Neural crest cell (in vitro differentiated cells): ENCODE results near the gene THEM5. TPM values are rescaled to one million over a fixed set of nuclear protein-coding genes. Genes with fewer than 3 reads are reported as not detected.

Experiments used
- DNase-seq: peaks from one replicate; pipeline ENCODE4 v3.0.0; 2021; ENCODE audit warnings: low read depth, mixed read lengths, low spot score
- H3K27ac Mint-ChIP-seq: one replicate; pipeline ENCODE4 v1.8.0; 2021; ENCODE audit warnings: mild to moderate bottlenecking, mixed read lengths; ENCODE audit not compliant: unreplicated experiment
- H3K27me3 Mint-ChIP-seq: 2 replicates; pipeline ENCODE4 v1.8.0; 2021; ENCODE audit warnings: low read depth, mild to moderate bottlenecking, mixed read lengths
- H3K36me3 Mint-ChIP-seq: 2 replicates; pipeline ENCODE4 v1.8.0; 2021; ENCODE audit warnings: low read depth, mild to moderate bottlenecking, mixed read lengths
- H3K4me1 Mint-ChIP-seq: 2 replicates; pipeline ENCODE4 v1.8.0; 2021; ENCODE audit warnings: mixed read lengths
- H3K4me3 Mint-ChIP-seq: one replicate; pipeline ENCODE4 v1.8.0; 2021; ENCODE audit warnings: mild to moderate bottlenecking, mixed read lengths
- H3K9me3 Mint-ChIP-seq: 2 replicates; pipeline ENCODE4 v1.8.0; 2021; ENCODE audit warnings: mixed read lengths
- total RNA-seq: library from RNA; stranded (reverse); gene quantifications from 2 replicates; pipeline ENCODE4 v1.2.1, GENCODE V29; 2021
- TF ChIP-seq, protein P1 (sequence below): fragments of 200-600 bp; sonication (generic); conservative IDR thresholded peaks from 2 replicates; pipeline ENCODE4 v1.5.0; 2021; ENCODE audit warnings: antibody characterized with exemption, mild to moderate bottlenecking

The THEM5 gene
- total RNA-seq, 1 donor from 2014 or later = not detected

DNA sequence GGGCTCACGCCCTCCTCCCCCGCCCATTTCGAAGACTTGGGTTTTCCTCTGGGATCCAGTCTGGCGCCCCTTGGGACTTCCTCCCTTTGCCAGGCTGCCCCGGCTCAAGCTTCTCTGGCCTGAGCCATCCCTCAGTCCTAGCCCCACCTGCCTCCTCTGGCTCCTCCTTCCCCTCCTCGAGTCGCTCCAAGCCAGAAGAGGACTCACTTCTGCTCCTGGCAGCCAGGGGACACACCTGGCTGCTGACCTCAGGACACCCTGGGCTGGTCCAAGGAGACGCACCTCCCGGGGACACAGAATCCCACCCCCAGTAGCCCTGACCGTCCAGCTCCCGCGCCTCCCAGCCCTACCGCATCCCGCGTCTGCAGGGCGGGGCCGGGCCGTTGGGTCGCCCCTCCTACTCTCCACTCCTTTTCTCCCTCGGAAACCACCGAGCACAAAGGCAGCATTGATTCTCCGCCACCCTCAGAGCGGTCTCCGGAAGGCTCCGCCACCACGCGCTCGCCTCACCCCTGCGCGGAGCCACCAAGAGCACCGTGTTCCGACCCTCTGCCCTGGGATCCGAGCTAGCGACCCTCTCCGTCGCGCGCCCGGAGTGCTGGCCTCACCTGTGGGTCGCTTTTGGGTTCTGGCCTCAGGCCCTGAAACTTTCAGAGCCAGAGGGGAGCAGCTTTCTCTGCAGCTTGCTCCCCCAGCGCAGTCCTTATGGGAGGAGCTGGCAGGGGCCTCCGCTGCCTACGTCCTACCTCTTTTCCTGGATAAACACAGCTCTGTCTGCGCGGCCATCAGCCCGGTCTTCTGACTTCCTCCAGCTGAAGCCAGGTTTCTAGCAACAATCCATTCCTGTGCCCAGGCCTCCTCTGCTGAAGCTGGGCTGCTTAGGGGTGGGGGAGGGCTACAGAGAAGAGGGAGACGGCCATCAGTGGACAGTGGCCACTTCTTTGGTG is 13.8 kb downstream of the THEM5 start, which contains the start of gene C2CD4D:
TSS of gene C2CD4D (minus strand) at position 364 of the 947 bp plus-strand sequence. CDS start 831 bp downstream, outside the sequence.
- Mint-ChIP-seq H3K27ac (peak within 1 kb of the TSS; percentile 95), H3K9me3 (no peaks in the 10 kb centered on the region), H3K4me1 (peaks cover 29% of the 10 kb centered on the region), H3K4me3 (peak within 1 kb of the TSS; percentile 82), H3K27me3 (peaks cover 52% of the 10 kb centered on the region), H3K36me3 (no peaks in the 10 kb centered on the region)
- DNase-seq = peak; percentile 66
- TF ChIP-seq, protein P1, sequence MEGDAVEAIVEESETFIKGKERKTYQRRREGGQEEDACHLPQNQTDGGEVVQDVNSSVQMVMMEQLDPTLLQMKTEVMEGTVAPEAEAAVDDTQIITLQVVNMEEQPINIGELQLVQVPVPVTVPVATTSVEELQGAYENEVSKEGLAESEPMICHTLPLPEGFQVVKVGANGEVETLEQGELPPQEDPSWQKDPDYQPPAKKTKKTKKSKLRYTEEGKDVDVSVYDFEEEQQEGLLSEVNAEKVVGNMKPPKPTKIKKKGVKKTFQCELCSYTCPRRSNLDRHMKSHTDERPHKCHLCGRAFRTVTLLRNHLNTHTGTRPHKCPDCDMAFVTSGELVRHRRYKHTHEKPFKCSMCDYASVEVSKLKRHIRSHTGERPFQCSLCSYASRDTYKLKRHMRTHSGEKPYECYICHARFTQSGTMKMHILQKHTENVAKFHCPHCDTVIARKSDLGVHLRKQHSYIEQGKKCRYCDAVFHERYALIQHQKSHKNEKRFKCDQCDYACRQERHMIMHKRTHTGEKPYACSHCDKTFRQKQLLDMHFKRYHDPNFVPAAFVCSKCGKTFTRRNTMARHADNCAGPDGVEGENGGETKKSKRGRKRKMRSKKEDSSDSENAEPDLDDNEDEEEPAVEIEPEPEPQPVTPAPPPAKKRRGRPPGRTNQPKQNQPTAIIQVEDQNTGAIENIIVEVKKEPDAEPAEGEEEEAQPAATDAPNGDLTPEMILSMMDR = no peak

DNA sequence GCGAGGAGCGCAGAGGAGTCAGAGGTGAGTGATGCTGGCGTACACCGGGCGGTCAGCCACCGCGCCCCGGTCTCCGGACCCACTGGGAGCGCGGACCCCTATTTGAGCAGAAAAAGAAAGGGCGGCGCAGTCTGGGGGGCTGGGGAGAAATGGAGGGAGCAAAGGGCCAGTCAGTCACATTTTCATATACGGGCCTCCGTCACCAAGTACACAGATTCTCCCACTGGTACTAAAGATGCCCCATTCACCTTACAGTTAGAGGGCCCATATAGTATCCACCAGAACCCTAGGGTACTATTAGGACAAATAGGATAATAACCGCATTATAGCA is 14.5 kb downstream of the THEM5 start:
- no peaks in the 10 kb centered on the region for H3K36me3 Mint-ChIP-seq
- DNase-seq = no peak
- peaks cover 29% of the 10 kb centered on the region for H3K4me1 Mint-ChIP-seq
- H3K4me3 Mint-ChIP-seq = peak overlapping the region; percentile 82
- H3K27me3 Mint-ChIP-seq = peaks cover 52% of the 10 kb centered on the region
- TF ChIP-seq, protein P1 = no peak
- no peaks in the 10 kb centered on the region for H3K9me3 Mint-ChIP-seq
- no peak overlapping the region for H3K27ac Mint-ChIP-seq

DNA sequence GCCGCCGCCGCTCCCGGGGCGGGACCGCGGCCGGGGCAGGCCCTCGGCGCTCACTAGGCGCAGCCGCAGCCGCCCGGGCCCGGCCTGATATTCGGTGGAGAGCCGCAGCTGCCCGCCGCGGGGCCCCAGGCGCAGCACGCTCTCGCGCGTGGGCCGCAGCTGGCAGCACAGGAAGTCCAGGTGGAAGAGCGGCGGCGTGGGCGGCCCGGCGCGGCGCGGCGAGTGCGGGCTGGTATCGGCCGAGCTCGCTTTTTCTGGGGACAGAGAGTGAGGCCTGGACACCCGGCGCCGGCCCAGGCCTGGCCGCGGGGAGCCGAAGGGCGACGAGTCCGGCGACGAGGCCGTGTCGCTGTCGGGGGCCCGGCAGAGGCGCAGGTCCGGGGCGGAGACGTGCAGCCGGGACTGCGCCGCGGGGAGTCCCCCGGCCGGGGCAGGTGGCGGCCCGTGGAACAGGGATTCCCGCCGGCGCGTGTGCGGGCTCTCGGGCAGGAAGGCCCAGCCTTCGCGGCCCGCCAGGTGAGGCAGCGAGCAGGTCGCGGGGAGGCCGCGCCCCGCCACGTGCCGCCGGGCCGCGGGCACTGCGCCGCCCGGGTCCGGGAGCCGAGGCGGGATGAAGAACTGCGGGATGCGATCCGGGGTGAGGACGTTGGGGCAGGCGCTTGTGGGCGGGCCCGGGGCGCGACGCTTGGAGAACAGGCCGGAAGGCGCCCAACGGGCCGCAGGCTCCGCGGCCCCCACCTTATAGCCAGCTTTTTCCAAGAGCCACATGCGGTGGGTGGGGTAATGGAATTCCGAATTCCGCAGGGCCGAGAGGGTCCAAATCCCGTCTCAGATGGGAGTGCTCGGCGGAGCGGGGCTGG is 15.1 kb downstream of the THEM5 start:
- Mint-ChIP-seq H3K27ac (no peak overlapping the region), H3K27me3 (peaks cover 52% of the 10 kb centered on the region), H3K4me3 (peak overlapping the region; percentile 82), H3K9me3 (no peaks in the 10 kb centered on the region), H3K4me1 (peaks cover 33% of the 10 kb centered on the region), H3K36me3 (no peaks in the 10 kb centered on the region)
- TF ChIP-seq, protein P1 = no peak
- no peak for DNase-seq

DNA sequence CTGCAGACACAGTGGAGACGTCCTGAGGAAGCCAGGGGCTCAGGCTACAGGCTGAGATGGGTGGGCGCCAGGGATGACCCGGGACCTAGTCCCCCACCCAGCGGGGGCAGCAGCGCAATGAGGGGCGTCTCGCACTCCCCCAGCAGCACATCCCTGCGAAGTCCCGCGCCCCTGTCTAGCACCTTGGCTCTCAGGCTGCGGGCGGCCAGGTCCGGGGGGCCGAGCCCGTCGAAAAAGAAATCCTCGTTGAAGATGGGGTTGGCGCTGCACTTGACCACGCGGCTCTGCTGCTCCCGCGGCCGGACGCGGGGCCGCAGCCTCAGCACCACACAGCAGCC is 15.7 kb downstream of the THEM5 start:
- no peak for DNase-seq
- no peaks in the 10 kb centered on the region for H3K36me3 Mint-ChIP-seq
- peak overlapping the region; percentile 87 for H3K4me3 Mint-ChIP-seq
- TF ChIP-seq, protein P1 = no peak
- no peaks in the 10 kb centered on the region for H3K9me3 Mint-ChIP-seq
- peaks cover 52% of the 10 kb centered on the region for H3K27me3 Mint-ChIP-seq
- peaks cover 34% of the 10 kb centered on the region for H3K4me1 Mint-ChIP-seq
- no peak overlapping the region for H3K27ac Mint-ChIP-seq

DNA sequence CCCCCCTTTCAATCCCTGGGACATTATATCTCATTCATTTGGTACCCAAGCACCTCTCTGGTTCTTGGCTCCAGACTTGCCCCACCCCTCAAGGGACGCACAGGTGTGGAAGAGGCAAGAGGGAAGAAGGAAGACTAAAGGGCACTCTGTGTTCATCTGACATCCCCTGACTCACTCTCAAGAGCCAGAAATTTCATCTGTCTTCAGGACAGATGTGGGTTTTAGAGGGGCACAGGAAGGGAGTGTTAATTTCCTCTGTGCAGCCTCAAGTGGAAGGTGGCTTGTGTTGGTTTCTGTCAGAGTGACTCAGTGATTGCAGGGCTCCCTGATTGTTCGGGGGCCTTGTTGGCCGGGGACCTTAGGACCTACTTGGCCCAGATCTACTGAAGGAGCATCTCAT is 16.3 kb downstream of the THEM5 start:
- H3K27ac Mint-ChIP-seq = no peak overlapping the region
- H3K4me3 Mint-ChIP-seq = peak overlapping the region; percentile 87

More for the DNA sequence above, 16.3 kb downstream of the THEM5 start:
- H3K4me1 Mint-ChIP-seq = peaks cover 34% of the 10 kb centered on the region
- H3K36me3 Mint-ChIP-seq = no peaks in the 10 kb centered on the region
- H3K27me3 Mint-ChIP-seq = peaks cover 52% of the 10 kb centered on the region
- H3K9me3 Mint-ChIP-seq = no peaks in the 10 kb centered on the region
- DNase-seq = no peak
- TF ChIP-seq, protein P1 = no peak
